Stimulated activated CD4-positive, alpha-beta T cell treated with anti-CD3 and anti-CD28 coated beads, Interleukin-12 subunit alpha, Interleukin-12 subunit beta, amount 100 ng/mL, for 4 hours (primary cell): ENCODE results near the gene ABL1.

ENCODE experiments used
- DNase-seq: peaks from one replicate; pipeline ENCODE4 v3.0.0-alpha.2; 2020

ABL1 gene

GRCh38 chr9:130934702-130935647 is 99.9 kb downstream of the ABL1 start:
- DNase-seq, result no peak

GRCh38 chr9:130935648-130936271 is 100.7 kb downstream of the ABL1 start:
- no peak for DNase-seq

GRCh38 chr9:130936285-130937117 is 101.4 kb downstream of the ABL1 start:
- no peak for DNase-seq
